ENCODE results near the gene ADAMTS14. TPM values are rescaled to one million over a fixed set of nuclear protein-coding genes. Genes with fewer than 3 reads are reported as not detected.

The ADAMTS14 gene
- total RNA-seq, 3 donors from 2014 or later: 1.8 to 2.1 (median 2.1) TPM

GRCh38 chr10:70730955-70731354 is 58.6 kb downstream of the ADAMTS14 start:
- no peak for TF ChIP-seq CTCF (IDR thresholded peaks at IDR 0.05)
- no peaks in the 10 kb centered on the region for H3K4me1 ChIP-seq (ENCODE audit: low read depth)
- no peak overlapping the region for H3K4me3 ChIP-seq
- DNase-seq (no peak), ATAC-seq (no peak)
- intact Hi-C loops (cut with DNase I, micrococcal nuclease): no loop called here
- H3K9me3 ChIP-seq: no peaks in the 10 kb centered on the region
- no peaks in the 10 kb centered on the region for H3K36me3 ChIP-seq (ENCODE audit: low read depth)

- Histone ChIP-seq H3K9me3 (no peaks in the 10 kb centered on the region), H3K36me3 (ENCODE audit: low read depth) (no peaks in the 10 kb centered on the region), H3K4me3 (no peak overlapping the region), H3K4me1 (ENCODE audit: low read depth) (no peaks in the 10 kb centered on the region)
- intact Hi-C loops (cut with DNase I, micrococcal nuclease): no loop called here
- DNase-seq (no peak), ATAC-seq (no peak)
- no peak for TF ChIP-seq CTCF (IDR thresholded peaks at IDR 0.05)
These were observed 60.3 kb downstream of the ADAMTS14 start for GRCh38 chr10:70732569-70732968.

- Histone ChIP-seq H3K9me3 (no peaks in the 10 kb centered on the region), H3K36me3 (ENCODE audit: low read depth) (no peaks in the 10 kb centered on the region), H3K4me1 (ENCODE audit: low read depth) (peaks cover under 1% of the 10 kb centered on the region), H3K4me3 (no peak overlapping the region)
- no peak for ATAC-seq
- DNase-seq: no peak
- intact Hi-C loops (cut with DNase I, micrococcal nuclease): no loop called here
- TF ChIP-seq CTCF (IDR thresholded peaks at IDR 0.05): no peak
These were observed 60.7 kb downstream of the ADAMTS14 start for GRCh38 chr10:70733051-70733450.

- intact Hi-C loops (cut with DNase I, micrococcal nuclease): no loop called here
- H3K9me3 ChIP-seq: no peaks in the 10 kb centered on the region
- no peak overlapping the region for H3K4me3 ChIP-seq
- H3K4me1 ChIP-seq (ENCODE audit: low read depth): peaks cover 3% of the 10 kb centered on the region
- no peak for TF ChIP-seq CTCF (IDR thresholded peaks at IDR 0.05)
- no peak for DNase-seq
- H3K36me3 ChIP-seq (ENCODE audit: low read depth): no peaks in the 10 kb centered on the region
- ATAC-seq: no peak
These were observed 62.9 kb downstream of the ADAMTS14 start for GRCh38 chr10:70735161-70735560.

GRCh38 chr10:70736525-70736924 is 64.2 kb downstream of the ADAMTS14 start:
- no peak for TF ChIP-seq CTCF (IDR thresholded peaks at IDR 0.05)
- Histone ChIP-seq H3K4me1 (ENCODE audit: low read depth) (peaks cover 3% of the 10 kb centered on the region), H3K4me3 (no peak overlapping the region), H3K9me3 (no peaks in the 10 kb centered on the region), H3K36me3 (ENCODE audit: low read depth) (no peaks in the 10 kb centered on the region)
- DNase-seq (no peak), ATAC-seq (no peak)
- intact Hi-C loops (cut with DNase I, micrococcal nuclease): no loop called here

- Histone ChIP-seq H3K9me3 (no peaks in the 10 kb centered on the region), H3K4me3 (no peak overlapping the region), H3K36me3 (ENCODE audit: low read depth) (no peaks in the 10 kb centered on the region), H3K4me1 (ENCODE audit: low read depth) (peaks cover 3% of the 10 kb centered on the region)
- intact Hi-C loops (cut with DNase I, micrococcal nuclease): no loop called here
- no peak for TF ChIP-seq CTCF (IDR thresholded peaks at IDR 0.05)
- ATAC-seq: peak; percentile 9
- no peak for DNase-seq
These were observed 64.9 kb downstream of the ADAMTS14 start for GRCh38 chr10:70737250-70737649.

All from mucosa of descending colon (tissue), 3 donors.